ENCODE results near the gene ZSCAN16.

The ZSCAN16 gene

GRCh38 chr6:28167926-28168325, 43.5 kb downstream of the ZSCAN16 start:
- DNase-seq = no peak

DNA sequence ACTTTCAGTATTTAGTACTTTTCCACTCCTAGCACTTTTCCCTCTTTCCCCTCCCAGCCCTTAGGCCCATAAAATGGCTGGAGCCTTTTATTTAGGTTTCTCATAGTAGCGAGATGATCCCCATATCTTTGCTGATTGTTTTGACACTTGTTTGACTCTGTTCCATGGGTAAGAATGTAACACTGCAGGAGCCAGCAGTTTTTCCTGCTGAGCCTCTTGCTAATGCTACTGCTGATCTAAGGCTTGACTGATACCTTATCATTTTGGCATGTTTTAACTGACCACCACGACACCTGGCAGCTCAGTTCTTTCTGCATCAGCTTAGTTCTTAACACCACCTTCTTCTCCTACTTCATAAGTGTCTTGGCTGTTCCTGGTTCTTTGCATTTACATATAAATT, 46.9 kb downstream of the ZSCAN16 start:
- no peak for DNase-seq

DNA sequence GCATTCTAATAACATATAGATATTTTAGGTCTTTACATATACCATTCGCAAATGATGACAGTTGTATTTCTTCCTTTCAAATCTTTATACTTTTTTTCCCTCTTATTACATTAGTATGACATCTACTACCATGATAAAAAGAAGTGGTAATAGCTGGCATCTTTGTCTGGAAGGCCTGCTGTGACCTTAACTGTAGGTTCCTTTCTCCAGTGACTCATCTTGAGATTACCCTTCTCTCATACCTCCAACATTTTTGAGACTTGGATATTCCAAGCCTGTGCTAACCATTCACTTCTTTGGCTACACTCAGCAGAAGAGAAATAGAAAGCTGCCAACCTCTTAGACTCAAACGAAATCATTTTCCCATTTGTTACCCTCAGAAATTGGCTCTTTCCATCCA, 47.6 kb downstream of the ZSCAN16 start:
- DNase-seq = no peak

GRCh38 chr6:28176373-28176772, 52.0 kb downstream of the ZSCAN16 start:
- DNase-seq = no peak
